Gastrocnemius medialis (tissue), 4 donors: ENCODE measurements around the gene RORC.

Experiments used
- POLR2A ChIP-seq, 2 donors: fragments of 450-650 bp; IDR thresholded peaks; one replicate each; pipeline ENCODE4 v1.6.1; 2017; ENCODE audit warnings: antibody characterized with exemption in 2 of 2, mild to moderate bottlenecking in 2 of 2, moderate library complexity in 2 of 2
- TF ChIP-seq, protein P1 (sequence below), 5 experiments: fragments of 450-650 bp in 3 of 5; fragments of 200-600 bp in 2 of 5; sonication (generic) in 2 of 5; IDR thresholded peaks in 4 of 5; conservative IDR thresholded peaks in 1 of 5; 1 replicate in 4 of 5; 2 replicates in 1 of 5; pipeline ENCODE4 v1.5.1; 2016 to 2019; ENCODE audit warnings: antibody characterized with exemption in 5 of 5, mild to moderate bottlenecking in 3 of 5, moderate library complexity in 3 of 5

DNA sequence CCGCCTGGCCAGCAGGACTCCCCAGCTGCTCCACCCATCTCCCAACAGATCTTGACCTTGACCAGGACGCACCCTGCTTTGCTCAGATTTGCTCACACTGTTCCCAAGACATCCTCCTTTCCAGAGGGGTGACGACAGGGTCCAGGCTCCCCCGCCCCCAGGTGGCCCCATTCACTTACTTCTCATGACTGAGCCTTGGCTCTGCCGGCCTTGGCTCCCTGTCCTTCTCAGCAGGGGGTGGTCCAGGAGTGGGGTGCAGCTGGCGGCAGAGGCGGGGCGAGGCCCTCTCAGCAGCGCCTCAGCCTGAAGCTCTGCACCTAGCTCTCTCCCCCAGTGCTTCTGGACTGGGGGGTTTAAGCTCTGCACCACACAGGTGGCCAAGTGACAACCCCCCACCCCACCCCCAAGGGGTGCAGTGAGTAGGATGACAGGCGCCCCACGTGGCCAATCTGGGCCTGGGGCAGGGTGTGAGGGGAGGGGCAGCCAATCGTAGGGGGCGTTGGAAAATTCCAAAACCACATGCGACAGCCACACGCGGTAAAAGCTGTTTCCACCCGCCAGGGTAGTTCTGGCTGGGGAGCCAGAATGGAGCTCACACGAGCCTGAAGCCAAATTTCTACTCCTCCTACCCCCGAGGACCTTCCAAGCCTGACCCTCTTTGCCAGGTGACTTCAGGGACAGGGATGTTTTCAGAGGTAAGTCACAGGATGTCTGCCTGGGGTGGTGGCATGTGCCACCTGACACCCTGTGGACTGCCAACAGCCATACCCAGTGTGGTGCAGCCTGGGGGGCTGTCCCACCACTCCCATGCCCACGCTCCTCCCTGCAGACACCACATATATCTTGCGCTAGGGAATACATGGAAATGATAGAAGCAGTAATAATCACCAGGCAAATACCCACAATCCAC, 5.6 kb downstream of the RORC start:
- TF ChIP-seq, protein P1, sequence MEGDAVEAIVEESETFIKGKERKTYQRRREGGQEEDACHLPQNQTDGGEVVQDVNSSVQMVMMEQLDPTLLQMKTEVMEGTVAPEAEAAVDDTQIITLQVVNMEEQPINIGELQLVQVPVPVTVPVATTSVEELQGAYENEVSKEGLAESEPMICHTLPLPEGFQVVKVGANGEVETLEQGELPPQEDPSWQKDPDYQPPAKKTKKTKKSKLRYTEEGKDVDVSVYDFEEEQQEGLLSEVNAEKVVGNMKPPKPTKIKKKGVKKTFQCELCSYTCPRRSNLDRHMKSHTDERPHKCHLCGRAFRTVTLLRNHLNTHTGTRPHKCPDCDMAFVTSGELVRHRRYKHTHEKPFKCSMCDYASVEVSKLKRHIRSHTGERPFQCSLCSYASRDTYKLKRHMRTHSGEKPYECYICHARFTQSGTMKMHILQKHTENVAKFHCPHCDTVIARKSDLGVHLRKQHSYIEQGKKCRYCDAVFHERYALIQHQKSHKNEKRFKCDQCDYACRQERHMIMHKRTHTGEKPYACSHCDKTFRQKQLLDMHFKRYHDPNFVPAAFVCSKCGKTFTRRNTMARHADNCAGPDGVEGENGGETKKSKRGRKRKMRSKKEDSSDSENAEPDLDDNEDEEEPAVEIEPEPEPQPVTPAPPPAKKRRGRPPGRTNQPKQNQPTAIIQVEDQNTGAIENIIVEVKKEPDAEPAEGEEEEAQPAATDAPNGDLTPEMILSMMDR (IDR thresholded peaks at IDR 0.05 in 4 of 5, conservative IDR thresholded peaks at IDR 0.05 in 1 of 5): no peak
- peak in 1 of 2 donors; percentile 26 for TF ChIP-seq POLR2A (IDR thresholded peaks at IDR 0.05)
